HepG2 (cell line): ENCODE measurements around the gene C4B. TPM values are rescaled to one million over a fixed set of nuclear protein-coding genes. Genes with fewer than 3 reads are reported as not detected.

Experiments
- CBX5 ChIP-seq: sonication (generic); formaldehyde crosslinking; IDR thresholded peaks from 2 replicates; pipeline ENCODE4 v1.4.0; 2020; ENCODE audit warnings: missing genetic modification reagents, borderline replicate concordance
- GZF1 ChIP-seq: sonication (generic); formaldehyde crosslinking; IDR thresholded peaks from 2 replicates; pipeline ENCODE4 v1.5.1; 2020; ENCODE audit warnings: mild to moderate bottlenecking, missing genetic modification reagents
- IKZF1 ChIP-seq: fragments of 450-650 bp; IDR thresholded peaks from 2 replicates; pipeline ENCODE4 v1.7.1; 2016
- KLF15 ChIP-seq: sonication (generic); formaldehyde crosslinking; IDR thresholded peaks from 2 replicates; pipeline ENCODE4 v1.8.1; 2023; ENCODE audit warnings: borderline replicate concordance, mild to moderate bottlenecking, inconsistent platforms, missing genetic modification reagents, mixed read lengths
- POGZ ChIP-seq: sonication (generic); formaldehyde crosslinking; IDR thresholded peaks from 2 replicates; pipeline ENCODE4 v1.4.0; 2020; ENCODE audit warnings: mild to moderate bottlenecking, missing genetic modification reagents
- RXRB ChIP-seq: IDR thresholded peaks from 2 replicates; pipeline ENCODE4 v1.6.1; 2016; ENCODE audit warnings: borderline replicate concordance, missing genetic modification reagents, missing compliant biosample characterization
- STAG1 ChIP-seq: sonication (generic); formaldehyde crosslinking; IDR thresholded peaks from 2 replicates; pipeline ENCODE4 v1.4.0; 2020; ENCODE audit warnings: missing genetic modification reagents
- TRIM24 ChIP-seq: sonication (generic); formaldehyde crosslinking; IDR thresholded peaks from 2 replicates; pipeline ENCODE4 v1.8.0; 2022; ENCODE audit warnings: mild to moderate bottlenecking, missing genetic modification reagents
- ZNF225 ChIP-seq: sonication (generic); formaldehyde crosslinking; IDR thresholded peaks from 2 replicates; pipeline ENCODE4 v1.4.0; 2020; ENCODE audit warnings: mild to moderate bottlenecking, missing genetic modification reagents
- ZNF264 ChIP-seq: sonication (generic); formaldehyde crosslinking; IDR thresholded peaks from 2 replicates; pipeline ENCODE4 v1.4.0; 2020; ENCODE audit warnings: missing genetic modification reagents
- ZNF556 ChIP-seq: sonication (generic); formaldehyde crosslinking; IDR thresholded peaks from 2 replicates; pipeline ENCODE4 v1.4.0; 2020; ENCODE audit warnings: mild to moderate bottlenecking, missing genetic modification reagents, borderline replicate concordance
- ZNF614 ChIP-seq: IDR thresholded peaks from 2 replicates; pipeline ENCODE4 v1.6.1; 2018; ENCODE audit warnings: missing biosample characterization, missing genetic modification reagents, inconsistent platforms, borderline replicate concordance
- ZNF746 ChIP-seq: sonication (generic); formaldehyde crosslinking; IDR thresholded peaks from 2 replicates; pipeline ENCODE4 v1.8.0; 2022; ENCODE audit warnings: mild to moderate bottlenecking, missing genetic modification reagents
- polyA plus RNA-seq, 8 experiments: library from polyadenylated mRNA; depleted of rRNA in 3 of 8; stranded (reverse) in 7 of 8; unstranded in 1 of 8; fragments of >200 nt; fragmentation: Illumina TruSeq in 4 of 8; extraction: Trizol in 4 of 8; gene quantifications; 2 replicates each; pipeline versions ENCODE4 v1.2.1 to v1.2.3, GENCODE V29; 2011 to 2016; ENCODE audit warnings: low read depth in 4 of 8, missing spikeins in 1 of 8, mixed read lengths in 1 of 8; ENCODE audit not compliant: insufficient read depth in 1 of 8
- total RNA-seq, 5 experiments: library from RNA; depleted of rRNA; stranded (reverse); fragments of >200 nt; fragmentation: Illumina TruSeq; extraction: Trizol; gene quantifications; 2 replicates each; pipeline ENCODE4 v1.2.3, GENCODE V29; 2016; ENCODE audit warnings: low read depth in 1 of 5
- TF ChIP-seq, protein P1 (sequence below): sonication (generic); formaldehyde crosslinking; IDR thresholded peaks from 2 replicates; pipeline ENCODE4 v1.4.0; 2020; ENCODE audit warnings: mild to moderate bottlenecking, missing genetic modification reagents
- TF ChIP-seq, protein P2 (sequence below): sonication (generic); formaldehyde crosslinking; IDR thresholded peaks from 2 replicates; pipeline ENCODE4 v1.4.0; 2020; ENCODE audit warnings: mild to moderate bottlenecking, low read depth, missing genetic modification reagents
- TF ChIP-seq, protein P3 (sequence below): sonication (generic); formaldehyde crosslinking; IDR thresholded peaks from 2 replicates; pipeline ENCODE4 v1.5.0; 2020; ENCODE audit warnings: missing genetic modification reagents, mild to moderate bottlenecking, borderline replicate concordance
- TF ChIP-seq, protein P4 (sequence below): sonication (generic); IDR thresholded peaks from 2 replicates; pipeline ENCODE4 v1.6.1; 2016; ENCODE audit warnings: low read depth, borderline replicate concordance
- TF ChIP-seq, protein P5 (sequence below): sonication (generic); formaldehyde crosslinking; IDR thresholded peaks from 2 replicates; pipeline ENCODE4 v1.5.0; 2020; ENCODE audit warnings: missing genetic modification reagents

C4B gene
- total and polyA plus RNA-seq, 2 of the 13 experiments (the other 11 are each of a cell fraction or from before 2014, with no cell fraction given): 167 to 538 TPM

DNA sequence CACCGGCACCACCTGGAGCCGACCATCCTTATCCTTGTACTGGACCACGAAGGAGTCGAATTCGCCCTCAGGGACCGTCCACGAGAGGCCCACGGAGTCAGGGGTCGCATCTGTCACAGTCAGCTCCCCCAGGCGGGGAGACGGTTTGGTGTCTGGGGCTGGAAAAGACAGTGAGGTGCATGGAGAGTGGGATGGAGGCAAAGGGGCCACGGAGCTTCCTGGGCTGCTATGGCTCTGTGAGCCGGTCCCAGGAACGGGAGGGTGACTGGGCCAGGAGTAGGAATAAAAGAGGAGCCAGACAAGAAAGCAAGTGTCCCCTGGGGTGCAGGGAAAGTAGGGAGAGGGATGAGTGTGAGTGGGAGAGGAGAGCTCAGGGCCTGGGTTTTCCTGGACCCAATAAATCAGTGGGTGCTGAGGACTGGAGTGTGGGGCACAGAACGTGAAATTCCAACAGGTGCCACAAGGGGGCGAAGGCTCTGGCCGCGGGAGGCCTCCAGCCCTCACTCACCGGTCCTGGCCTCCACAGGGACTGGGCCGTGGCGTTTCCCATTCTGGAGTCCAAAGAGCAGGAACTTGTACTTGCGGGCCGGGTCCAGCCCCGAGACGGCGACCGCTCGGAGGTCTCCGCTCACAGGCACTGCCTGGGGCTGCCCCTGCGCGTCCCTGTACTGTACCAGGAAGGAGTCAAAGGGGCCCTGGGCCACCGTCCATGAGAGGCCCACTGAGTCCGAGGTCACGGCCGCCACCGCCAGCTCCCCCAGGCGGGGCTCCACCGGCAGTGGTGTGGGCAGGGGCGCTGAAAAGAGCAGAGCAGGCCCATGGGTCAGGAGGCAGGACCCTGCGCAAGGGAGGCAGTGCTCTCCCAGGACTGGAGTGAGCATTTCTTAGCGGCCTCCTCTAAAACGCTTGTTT is 33.5 kb downstream of the C4B start (continued):
- TF ChIP-seq ZNF746 (CRISPR knock-in tag): peak; percentile 52; the same call in 1 of the 2 replicates
- peak; percentile 72 for TF ChIP-seq STAG1 (CRISPR knock-in tag)
- no peak for TF ChIP-seq TRIM24 (CRISPR knock-in tag)
- no peak; the same call in 1 of the 2 replicates for TF ChIP-seq KLF15
- TF ChIP-seq IKZF1: no peak
- TF ChIP-seq, protein P1, sequence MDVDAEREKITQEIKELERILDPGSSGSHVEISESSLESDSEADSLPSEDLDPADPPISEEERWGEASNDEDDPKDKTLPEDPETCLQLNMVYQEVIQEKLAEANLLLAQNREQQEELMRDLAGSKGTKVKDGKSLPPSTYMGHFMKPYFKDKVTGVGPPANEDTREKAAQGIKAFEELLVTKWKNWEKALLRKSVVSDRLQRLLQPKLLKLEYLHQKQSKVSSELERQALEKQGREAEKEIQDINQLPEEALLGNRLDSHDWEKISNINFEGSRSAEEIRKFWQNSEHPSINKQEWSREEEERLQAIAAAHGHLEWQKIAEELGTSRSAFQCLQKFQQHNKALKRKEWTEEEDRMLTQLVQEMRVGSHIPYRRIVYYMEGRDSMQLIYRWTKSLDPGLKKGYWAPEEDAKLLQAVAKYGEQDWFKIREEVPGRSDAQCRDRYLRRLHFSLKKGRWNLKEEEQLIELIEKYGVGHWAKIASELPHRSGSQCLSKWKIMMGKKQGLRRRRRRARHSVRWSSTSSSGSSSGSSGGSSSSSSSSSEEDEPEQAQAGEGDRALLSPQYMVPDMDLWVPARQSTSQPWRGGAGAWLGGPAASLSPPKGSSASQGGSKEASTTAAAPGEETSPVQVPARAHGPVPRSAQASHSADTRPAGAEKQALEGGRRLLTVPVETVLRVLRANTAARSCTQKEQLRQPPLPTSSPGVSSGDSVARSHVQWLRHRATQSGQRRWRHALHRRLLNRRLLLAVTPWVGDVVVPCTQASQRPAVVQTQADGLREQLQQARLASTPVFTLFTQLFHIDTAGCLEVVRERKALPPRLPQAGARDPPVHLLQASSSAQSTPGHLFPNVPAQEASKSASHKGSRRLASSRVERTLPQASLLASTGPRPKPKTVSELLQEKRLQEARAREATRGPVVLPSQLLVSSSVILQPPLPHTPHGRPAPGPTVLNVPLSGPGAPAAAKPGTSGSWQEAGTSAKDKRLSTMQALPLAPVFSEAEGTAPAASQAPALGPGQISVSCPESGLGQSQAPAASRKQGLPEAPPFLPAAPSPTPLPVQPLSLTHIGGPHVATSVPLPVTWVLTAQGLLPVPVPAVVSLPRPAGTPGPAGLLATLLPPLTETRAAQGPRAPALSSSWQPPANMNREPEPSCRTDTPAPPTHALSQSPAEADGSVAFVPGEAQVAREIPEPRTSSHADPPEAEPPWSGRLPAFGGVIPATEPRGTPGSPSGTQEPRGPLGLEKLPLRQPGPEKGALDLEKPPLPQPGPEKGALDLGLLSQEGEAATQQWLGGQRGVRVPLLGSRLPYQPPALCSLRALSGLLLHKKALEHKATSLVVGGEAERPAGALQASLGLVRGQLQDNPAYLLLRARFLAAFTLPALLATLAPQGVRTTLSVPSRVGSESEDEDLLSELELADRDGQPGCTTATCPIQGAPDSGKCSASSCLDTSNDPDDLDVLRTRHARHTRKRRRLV (CRISPR knock-in tag): 0 out of 2 replicates have a peak, but pooled peaks have one; percentile 60
- TF ChIP-seq, protein P2, sequence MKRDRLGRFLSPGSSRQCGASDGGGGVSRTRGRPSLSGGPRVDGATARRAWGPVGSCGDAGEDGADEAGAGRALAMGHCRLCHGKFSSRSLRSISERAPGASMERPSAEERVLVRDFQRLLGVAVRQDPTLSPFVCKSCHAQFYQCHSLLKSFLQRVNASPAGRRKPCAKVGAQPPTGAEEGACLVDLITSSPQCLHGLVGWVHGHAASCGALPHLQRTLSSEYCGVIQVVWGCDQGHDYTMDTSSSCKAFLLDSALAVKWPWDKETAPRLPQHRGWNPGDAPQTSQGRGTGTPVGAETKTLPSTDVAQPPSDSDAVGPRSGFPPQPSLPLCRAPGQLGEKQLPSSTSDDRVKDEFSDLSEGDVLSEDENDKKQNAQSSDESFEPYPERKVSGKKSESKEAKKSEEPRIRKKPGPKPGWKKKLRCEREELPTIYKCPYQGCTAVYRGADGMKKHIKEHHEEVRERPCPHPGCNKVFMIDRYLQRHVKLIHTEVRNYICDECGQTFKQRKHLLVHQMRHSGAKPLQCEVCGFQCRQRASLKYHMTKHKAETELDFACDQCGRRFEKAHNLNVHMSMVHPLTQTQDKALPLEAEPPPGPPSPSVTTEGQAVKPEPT (CRISPR knock-in tag): peak; percentile 5; the same call in 1 of the 2 replicates
- TF ChIP-seq, protein P3, sequence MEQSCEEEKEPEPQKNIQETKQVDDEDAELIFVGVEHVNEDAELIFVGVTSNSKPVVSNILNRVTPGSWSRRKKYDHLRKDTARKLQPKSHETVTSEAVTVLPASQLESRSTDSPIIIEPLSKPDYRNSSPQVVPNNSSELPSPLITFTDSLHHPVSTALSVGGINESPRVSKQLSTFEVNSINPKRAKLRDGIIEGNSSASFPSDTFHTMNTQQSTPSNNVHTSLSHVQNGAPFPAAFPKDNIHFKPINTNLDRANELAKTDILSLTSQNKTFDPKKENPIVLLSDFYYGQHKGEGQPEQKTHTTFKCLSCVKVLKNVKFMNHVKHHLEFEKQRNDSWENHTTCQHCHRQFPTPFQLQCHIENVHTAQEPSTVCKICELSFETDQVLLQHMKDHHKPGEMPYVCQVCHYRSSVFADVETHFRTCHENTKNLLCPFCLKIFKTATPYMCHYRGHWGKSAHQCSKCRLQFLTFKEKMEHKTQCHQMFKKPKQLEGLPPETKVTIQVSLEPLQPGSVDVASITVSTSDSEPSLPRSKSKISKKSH: no peak
- peak; percentile 75 for TF ChIP-seq RXRB (CRISPR knock-in tag)
- peak; percentile 89 for TF ChIP-seq POGZ (CRISPR knock-in tag)
- TF ChIP-seq CBX5: peak; percentile 72; the same call in 1 of the 2 replicates
- TF ChIP-seq, protein P4, sequence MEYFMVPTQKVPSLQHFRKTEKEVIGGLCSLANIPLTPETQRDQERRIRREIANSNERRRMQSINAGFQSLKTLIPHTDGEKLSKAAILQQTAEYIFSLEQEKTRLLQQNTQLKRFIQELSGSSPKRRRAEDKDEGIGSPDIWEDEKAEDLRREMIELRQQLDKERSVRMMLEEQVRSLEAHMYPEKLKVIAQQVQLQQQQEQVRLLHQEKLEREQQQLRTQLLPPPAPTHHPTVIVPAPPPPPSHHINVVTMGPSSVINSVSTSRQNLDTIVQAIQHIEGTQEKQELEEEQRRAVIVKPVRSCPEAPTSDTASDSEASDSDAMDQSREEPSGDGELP: peak; percentile 36; the same call in 1 of the 2 replicates
- 0 out of 2 replicates have a peak, but pooled peaks have one; percentile 65 for TF ChIP-seq ZNF556 (CRISPR knock-in tag)
- TF ChIP-seq ZNF225 (CRISPR knock-in tag): no peak
- peak; percentile 86; the same call in 1 of the 2 replicates for TF ChIP-seq GZF1 (CRISPR knock-in tag)
- peak; percentile 78 for TF ChIP-seq ZNF264 (CRISPR knock-in tag)
- TF ChIP-seq, protein P5, sequence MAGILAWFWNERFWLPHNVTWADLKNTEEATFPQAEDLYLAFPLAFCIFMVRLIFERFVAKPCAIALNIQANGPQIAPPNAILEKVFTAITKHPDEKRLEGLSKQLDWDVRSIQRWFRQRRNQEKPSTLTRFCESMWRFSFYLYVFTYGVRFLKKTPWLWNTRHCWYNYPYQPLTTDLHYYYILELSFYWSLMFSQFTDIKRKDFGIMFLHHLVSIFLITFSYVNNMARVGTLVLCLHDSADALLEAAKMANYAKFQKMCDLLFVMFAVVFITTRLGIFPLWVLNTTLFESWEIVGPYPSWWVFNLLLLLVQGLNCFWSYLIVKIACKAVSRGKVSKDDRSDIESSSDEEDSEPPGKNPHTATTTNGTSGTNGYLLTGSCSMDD (CRISPR knock-in tag): peak; percentile 76; the same call in 1 of the 2 replicates
- peak; percentile 68; the same call in 1 of the 2 replicates for TF ChIP-seq ZNF614 (CRISPR knock-in tag)
